Inflammatory macrophage (primary cell): ENCODE measurements around the gene CNOT4.

Experiments used
- DNase-seq, 2 donors: peaks; one replicate each; pipeline ENCODE4 v3.0.0-alpha.2; 2020 to 2022

Gene CNOT4

GRCh38 chr7:135449436-135449835 lies 60.5 kb downstream of the CNOT4 start:
- no peak for DNase-seq

- DNase-seq: no peak
Observed at GRCh38 chr7:135448753-135449152, 61.1 kb downstream of the CNOT4 start.

DNA sequence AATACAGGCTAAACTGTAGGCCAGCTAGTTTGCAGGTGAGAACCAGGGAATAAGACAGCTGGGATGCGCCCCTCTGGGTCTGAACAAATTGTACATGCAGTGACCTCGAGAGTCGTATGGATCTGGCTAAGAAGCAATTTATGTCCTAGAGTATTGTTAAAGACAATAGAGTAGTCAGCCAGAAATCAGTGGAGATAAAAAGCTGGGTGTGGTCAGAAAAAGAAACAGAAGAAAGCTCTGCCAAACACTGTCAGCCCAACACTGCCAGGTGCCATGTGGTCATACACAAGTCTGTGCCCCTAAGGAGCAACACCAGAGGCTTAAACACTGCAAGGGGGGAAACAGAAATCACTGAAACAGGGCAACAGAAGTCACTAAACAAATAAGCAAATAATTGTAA lies 62.2 kb downstream of the CNOT4 start:
- DNase-seq: no peak

GRCh38 chr7:135445690-135446089 lies 64.2 kb downstream of the CNOT4 start:
- no peak for DNase-seq

DNA sequence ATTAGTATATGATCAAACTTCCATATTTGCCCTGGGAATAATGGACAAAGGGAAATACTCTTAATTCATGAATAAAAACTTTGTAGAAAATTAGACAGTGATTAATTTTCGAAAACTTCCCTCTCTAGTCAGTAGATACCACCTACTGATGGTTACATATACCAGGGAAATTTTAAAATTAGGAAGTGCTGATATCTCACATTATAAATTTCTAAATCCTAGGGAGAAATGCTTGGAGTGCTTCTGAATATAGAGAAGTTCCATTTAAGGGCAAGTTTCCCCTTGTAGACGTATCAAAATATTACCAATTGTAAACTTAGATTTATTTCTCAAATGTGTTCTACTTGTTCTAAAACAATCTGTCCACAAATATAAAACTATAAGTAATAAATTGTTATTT lies 64.6 kb downstream of the CNOT4 start:
- peak; percentile 8 to 52 for DNase-seq

- DNase-seq: no peak
Observed at GRCh38 chr7:135441791-135442190, 68.1 kb downstream of the CNOT4 start.

DNA sequence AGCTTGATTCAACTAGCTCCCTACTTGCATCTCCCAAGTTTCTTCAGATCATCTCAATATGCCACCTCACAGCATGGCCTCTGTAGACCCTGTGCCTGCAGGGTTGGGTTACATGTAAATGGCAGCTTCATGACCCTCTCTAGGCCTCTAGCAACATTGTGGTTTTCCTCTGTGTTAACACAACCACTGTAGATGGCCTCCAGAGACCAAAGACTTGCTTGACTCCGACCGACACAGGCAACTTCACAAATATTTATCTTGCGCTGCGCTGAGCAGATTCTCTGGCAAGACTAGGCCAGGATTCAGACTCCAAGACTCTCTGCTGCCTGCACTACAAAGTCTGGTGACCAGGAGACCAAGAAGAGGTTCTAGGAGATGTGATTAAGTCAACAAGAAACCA lies 75.9 kb downstream of the CNOT4 start:
- no peak for DNase-seq

DNA sequence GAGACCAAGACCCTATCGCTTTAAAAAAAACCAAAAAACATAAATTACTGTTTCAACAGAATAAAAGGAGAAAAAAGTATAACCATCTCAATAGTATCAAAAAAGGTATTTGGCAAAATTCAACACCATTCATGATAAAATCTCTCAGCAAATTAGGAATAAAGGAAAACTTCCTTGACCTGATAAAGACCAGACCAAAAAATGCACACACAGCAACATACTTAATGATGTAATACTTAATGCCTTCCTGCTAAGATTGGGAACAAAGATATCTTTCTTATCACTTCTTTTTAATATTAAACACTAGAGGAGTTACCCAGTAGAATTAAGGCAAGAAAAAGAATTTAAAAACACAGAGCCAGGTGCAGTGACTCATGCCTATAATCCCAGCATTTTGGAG lies 79.3 kb downstream of the CNOT4 start:
- DNase-seq: no peak

- peak in 1 of 2 donors; percentile 54 for DNase-seq
Observed at GRCh38 chr7:135428879-135429278, 81.0 kb downstream of the CNOT4 start.

- DNase-seq: no peak
Observed at GRCh38 chr7:135428011-135428410, 81.9 kb downstream of the CNOT4 start.

- DNase-seq: no peak
Observed at GRCh38 chr7:135427166-135427565, 82.7 kb downstream of the CNOT4 start.

- DNase-seq: peak in 1 of 2 donors; percentile 16
Observed at GRCh38 chr7:135425036-135425435, 84.9 kb downstream of the CNOT4 start.

- no peak for DNase-seq
Observed at GRCh38 chr7:135420786-135421185, 89.1 kb downstream of the CNOT4 start.

GRCh38 chr7:135416431-135416830 lies 93.5 kb downstream of the CNOT4 start:
- DNase-seq: no peak

GRCh38 chr7:135414850-135415439 lies 95.0 kb downstream of the CNOT4 start:
- DNase-seq: peak; percentile 56 to 63

GRCh38 chr7:135414208-135414607 lies 95.7 kb downstream of the CNOT4 start:
- no peak for DNase-seq

DNA sequence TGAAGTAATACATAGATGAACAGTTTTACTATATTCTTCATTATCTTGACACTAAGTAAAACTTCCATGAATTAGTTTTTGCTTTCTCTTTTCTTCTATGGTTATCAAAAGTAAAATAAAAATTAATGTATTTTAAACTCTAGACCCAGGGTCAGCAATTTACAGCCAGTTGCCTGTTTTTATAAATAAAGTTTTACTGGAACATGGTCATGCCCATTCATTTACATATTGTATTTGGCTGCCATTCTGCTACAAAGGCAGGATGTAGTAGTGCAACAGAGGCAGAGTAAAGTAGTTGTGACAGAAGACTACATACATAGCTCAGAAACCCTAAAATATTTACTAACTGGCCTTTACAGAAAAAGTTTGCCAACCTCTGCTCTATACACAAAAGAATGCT lies 98.8 kb downstream of the CNOT4 start:
- no peak for DNase-seq

DNA sequence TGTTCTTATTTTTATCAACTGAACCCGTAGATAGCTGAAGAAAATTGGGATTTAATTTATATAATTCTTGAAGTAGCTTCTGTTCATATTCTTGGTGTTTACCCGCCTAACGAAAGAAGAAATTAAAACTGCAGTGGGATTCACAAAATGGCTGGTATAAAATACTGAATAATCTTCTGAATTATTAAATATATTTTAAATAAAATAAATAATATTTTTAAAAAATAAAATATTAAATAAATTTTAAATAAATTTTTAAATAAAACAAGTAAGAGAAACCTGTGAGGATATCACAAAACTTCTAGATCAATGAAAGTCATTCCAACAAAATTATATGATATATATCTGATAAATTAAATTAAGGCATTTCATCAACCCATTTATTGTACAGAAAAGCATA lies 99.4 kb downstream of the CNOT4 start:
- no peak for DNase-seq

- DNase-seq: no peak
Observed at GRCh38 chr7:135409845-135410542, 99.9 kb downstream of the CNOT4 start.

DNA sequence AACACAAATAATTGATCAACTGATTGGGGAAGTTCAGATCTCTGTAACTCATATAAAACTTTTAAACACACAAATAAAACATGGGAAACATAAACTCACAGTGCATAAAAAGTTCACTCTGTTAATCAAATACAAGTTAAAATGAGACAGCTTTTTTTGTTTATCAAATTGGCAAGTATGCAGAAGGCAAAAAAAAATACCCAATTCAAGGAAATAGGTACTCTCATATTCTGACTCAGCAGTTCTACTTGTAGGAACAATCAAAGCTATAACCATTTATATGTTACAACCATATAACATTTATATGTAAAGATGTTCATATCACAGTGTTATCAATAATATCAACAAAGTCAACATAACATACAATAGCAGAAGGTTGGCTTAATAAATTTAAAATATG lies 102.0 kb downstream of the CNOT4 start:
- no peak for DNase-seq

GRCh38 chr7:135406918-135407317 lies 103.0 kb downstream of the CNOT4 start:
- DNase-seq: no peak

DNA sequence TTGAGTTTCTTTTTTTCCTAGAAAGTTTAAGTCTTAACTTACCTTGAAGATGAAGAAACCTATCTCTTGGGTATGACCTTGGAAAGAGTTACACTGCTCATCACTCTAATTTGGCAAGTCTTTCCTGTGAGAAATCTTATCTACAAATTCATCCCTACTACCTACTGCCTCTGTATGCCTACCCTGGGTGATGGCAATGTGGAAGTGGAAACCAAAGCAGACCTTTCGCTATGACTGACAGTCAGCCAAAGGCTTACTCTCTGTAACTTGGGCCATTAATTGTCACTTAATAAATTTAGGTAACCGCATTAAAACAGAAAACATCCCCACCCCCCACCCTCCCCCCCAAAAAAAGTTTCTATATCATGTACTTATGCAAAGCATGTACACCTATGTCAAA lies 103.9 kb downstream of the CNOT4 start:
- DNase-seq: no peak

DNA sequence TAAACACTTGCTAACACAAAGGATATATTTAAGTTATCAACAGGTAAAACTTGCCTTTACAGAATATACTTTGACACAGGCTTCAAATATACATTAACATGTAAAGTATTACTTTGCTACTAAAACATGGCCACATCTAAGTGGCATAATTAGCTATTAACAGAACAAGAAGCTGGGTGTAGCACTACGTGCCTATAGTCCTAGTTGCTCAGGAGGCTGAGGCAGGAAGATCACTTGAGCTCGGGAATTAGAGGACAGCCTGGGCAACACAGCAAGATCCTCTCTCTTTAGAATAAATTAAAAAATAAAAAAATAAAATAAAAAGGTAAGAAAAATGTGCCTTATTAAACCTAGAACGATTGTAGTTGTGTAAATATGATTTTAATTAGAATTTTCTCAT lies 106.6 kb downstream of the CNOT4 start:
- no peak for DNase-seq

GRCh38 chr7:135397689-135398088 lies 112.2 kb downstream of the CNOT4 start:
- DNase-seq: no peak

- no peak for DNase-seq
Observed at GRCh38 chr7:135392701-135393100, 117.2 kb downstream of the CNOT4 start.
